GM21515 (cell line): Measurements from ENCODE around the gene NT5DC1.
"Not testable (repeated sequence)": the region's sequence is repeated elsewhere in the genome, so short reads cannot be mapped to it uniquely, and the experiment has no call there.

ENCODE experiments used
- ATAC-seq: cut with Tn5 transposase; IDR thresholded peaks from one replicate; pipeline ENCODE4 v1.9.1; 2021; ENCODE audit not compliant: unreplicated experiment

The NT5DC1 gene

DNA sequence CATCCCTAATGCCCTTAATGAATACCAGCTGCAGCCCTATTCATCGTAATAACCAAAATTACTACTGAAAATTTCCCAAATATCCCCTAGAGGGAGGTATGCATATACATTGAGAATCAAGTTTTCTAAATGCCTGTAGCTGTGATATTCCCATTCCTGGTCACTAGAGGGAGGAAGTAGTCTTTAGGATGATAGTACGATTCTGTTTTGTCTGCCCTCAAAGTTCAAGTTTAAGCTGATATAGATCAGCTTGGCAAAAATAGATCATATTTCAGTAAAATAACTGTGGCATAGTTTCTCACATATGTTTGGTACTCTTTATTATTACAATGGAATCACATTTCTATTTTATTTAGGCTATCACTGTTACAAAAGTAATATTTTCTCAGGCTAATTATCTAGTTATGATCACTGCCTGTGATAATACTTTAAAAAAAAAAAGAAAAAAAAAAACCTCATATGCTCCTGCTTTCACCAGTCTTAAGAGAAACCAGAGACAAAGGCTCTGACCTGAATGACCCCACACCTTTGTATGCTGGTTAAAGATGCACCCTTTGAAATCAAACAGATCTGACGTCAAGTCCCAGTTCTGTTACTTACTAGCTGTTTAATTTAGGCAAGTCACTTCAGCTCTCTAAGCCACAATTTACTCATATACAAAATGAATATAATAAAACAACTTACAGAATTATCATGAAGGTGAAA, 168.1 kb downstream of the NT5DC1 start:
- peak; percentile 89 for ATAC-seq

DNA sequence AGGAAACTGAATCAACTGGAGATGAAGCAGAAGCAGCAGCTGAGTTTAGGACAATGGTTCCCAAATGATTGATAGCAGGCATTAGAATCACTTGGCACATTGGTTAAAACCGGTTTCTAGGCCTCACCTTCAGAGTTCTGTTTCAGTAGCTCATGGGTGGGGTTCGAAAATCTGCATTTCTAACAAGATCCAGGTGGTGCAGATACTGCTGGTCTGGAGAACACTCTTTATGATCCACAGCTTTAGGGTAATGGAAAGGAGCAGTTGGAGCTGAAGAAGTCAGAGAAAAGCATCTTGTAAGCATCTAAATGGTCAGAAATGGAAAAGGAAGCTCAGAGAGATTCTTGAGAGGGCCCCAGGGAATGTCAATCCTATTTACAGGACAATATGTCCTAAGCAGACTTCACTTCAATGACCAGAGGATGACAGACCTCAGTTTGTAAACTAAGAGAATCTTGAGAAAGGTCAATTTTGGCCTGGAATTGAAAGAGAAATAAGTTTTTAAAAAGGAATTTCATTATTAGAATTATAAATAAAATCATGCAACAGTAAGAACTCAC, 170.6 kb downstream of the NT5DC1 start:
- no peak for ATAC-seq

DNA sequence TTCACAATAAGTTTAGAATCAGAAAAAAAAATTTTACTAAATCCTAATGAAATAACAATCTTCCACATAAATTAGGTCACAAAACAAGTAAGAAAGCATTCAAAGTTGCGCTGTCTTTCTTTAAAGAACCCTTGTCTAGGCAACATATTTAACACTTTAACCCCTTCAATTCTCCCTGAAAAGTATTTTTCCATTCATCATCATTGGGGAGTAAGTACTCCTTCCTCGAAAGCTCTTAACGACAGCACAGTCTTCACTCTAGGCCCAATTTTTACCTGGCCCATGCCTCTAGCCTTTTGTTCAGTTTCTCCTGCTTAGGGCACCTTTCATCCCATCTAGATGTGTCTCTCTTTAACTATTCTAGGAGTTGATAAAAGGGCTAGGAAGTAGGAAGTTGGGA, 176.5 kb downstream of the NT5DC1 start:
- ATAC-seq = no peak

DNA sequence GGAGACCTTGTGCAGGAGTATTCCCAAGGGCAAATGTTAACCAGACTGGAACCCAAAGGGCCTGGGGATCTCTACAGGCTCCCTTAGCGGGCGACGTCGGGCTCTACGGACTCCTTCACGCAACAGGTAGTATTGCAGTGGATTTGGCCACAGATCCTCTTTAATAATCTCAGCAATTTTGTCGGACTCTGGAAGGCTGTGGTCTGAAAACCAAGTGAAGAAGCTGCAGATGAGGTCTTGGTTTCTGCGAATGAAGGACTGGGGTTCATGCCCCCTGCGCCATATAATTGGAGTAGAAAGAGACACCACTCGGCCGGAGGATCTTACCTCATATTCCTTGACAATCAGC, 177.8 kb downstream of the NT5DC1 start:
- ATAC-seq = no peak

DNA sequence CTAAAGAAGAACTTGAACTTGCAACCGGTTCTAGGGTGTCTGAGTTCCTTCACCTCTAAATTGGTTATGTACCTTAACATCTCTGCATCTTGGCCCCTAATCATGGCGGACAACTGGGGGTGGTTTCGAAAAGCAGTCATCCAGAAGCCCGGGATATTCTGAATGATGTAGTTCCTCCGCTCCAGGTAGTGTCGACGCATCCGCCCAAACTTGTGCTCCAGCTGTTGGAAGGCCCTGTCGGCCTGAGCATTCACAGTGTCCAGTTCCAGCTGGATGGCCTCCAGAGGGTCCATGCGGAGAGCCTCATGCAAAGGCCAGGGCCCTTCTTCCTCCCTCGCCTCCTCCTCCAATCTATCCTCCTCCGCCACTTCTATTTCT, 178.2 kb downstream of the NT5DC1 start:
- no peak for ATAC-seq

DNA sequence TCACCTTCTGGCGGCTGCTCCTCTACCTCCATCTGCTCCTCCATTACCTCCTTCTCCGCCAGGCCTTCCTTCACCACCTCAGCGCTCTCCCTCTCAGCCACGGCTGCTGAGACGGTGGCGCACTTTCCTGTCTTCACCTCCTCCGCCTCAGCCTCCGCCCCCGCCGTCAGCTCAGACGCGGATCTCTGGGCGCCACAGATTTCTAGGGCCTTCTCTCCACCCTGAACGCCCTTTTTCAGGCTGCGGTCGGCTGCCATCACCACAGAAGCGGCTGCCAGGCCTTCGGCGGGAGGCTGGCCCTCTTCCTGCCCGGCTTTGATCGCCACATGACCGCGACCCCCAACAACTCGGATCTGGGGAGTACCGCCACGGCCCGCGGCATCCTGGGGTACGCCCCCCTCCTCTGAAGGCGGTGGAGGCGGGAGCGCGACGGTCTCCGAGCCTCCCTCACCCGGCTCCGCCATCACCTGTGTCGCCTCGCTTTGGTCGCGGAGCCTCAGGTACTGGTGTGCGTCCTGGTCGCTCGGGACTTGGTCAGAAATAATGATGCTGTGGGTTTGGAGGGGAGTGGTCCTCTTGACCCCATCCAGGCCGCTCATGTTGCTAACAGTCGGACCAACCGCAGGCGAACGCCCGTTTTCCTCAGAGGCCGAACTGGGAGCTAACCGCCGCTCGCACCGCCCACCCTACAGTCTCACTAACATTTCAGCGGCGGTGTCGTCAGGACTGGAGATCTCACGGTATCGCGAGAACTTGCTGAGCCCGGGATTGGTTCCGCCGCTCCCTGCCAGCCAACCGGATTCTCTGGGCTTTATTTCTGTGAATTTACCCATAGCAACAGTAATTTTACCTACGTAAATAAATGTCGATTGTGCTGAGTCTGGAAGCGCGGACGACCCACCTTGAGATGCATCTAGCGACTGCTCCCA, 178.8 kb downstream of the NT5DC1 start, which contains the start of gene TSPYL1:
Gene TSPYL1, minus strand, starts transcription at position 699 of the 929 bp plus-strand sequence. Its CDS starts 100 bp downstream, at position 599.
- ATAC-seq = peak; percentile 93

DNA sequence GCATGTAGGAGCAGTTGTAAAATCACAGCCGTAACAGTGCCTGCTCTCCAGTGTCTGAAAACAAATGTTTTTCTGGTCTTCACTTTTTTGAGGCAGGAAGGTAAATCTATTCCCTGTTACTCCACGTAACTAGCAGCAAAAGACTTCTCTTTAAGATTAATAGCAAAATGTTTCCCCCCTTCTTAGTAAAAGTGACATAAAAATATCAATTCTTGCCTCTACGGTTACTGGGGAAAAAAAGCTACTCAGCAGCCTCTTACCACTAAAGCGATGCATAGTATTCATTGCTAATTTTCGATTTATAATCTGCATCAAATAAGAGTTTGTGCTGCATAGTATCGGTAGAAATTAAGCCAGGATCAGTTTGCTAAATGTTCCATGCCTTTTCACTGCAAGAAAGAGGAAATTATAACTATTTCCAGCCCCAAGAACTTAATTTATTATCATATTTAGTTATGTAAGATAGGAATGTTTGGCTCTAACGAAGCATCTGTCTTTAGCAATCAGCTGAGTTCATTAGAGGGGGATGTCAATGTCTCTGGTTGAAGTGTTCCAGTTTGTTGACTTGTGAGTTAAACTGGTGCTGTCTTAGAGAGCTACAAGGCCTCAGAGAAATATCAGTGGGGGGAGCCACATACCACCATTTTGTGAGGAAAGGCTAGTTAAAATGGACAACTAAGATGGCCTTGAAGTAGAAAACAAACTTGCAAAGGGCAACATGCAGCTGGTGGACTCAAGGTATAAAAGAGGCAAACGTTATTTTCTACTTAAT, 179.7 kb downstream of the NT5DC1 start:
- ATAC-seq = no peak

DNA sequence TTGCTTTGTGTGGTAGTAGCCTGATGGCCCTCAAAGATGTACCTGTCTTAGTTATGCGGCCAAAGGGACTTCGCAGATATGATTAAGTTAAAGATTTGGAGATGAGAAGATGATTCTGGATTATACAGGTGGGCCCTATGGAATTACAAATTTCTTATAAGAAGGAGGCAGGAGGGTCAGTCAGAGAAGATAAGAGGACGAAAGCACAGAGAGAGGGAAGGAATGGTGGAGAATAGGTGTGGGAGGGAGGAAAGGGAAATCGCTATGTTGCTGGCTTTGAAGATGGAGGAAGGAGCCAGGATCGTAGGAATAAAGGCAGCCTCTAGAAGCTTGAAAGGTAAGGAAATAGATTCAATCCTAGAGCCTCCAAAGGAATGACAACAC, 180.3 kb downstream of the NT5DC1 start:
- ATAC-seq = no peak

DNA sequence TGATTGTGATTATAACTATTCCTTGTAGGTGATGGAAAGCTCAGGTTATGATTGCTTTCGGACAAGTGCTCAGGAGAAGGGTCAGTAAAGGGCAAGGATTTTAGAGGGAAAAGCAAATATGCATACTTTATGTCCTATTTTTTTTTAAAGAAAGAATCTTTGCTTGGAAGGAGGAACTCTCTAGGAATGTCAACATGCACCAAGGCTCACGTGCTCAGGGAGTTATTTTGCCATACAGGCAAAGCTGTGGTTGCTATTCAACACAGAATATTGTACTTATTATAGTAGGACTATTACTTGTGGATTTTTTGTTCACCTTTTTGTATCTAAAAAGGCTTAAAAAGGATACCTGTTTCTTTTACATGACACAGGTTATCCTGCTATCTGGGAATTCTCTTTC, 182.0 kb downstream of the NT5DC1 start:
- ATAC-seq = no peak

DNA sequence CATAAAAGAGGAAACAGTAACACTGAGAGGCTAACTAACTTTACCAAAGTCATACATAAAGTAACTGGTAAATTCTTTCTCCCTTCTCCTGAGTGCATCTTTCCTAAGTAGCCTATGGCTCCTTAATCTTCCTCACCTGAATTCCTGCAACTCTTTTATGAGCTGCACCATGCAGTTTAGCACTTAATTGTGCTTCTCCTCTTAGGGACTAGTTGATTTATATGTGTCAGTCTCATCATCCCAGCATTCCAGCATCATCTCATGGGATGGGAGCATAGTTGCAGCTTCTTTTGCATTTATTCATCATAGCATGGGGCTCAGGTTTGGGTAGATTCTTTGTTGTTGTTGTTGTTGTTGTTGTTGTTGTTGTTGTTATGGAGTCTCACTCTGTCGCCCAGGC, 182.5 kb downstream of the NT5DC1 start:
- no peak for ATAC-seq

DNA sequence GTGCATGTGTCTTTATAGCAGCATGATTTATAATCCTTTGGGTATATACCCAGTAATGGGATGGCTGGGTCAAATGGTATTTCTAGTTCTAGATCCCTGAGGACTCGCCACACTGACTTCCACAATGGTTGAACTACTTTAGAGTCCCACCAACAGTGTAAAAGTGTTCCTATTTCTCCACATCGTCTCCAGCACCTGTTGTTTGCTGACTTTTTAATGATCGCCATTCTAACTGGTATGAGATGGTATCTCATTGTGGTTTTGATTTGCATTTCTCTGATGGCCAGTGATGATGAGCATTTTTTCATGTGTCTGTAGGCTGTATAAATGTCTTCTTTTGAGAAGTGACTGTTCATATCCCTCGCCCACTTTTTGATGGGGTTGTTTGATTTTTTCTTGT, 184.3 kb downstream of the NT5DC1 start:
- ATAC-seq = not testable (repeated sequence)

DNA sequence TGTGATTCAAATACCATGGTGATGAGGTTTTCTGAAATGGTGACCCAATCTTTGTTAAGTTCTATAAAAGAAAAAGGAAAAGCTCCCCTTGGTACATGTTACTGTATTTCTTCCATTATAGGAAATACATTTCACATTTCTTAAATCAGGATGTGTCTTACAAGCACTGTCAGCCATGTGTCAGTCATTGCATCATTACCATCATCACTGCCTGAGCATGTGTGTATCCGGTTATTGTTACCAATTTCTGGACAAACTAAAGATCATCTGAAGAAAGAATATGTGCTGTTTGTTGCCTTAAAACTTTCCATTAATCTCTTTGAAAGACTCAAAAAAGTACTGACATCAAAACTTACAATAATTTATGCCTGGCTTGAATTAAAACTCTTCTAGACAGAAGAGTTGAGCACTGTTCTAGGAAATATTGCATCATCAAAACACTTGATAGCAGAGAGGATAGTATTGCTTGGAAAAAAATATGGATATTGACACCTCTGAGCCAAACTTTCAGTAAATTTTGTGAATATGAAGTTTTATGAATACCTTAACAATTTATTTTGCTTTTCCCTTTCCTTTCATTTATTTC, 186.2 kb downstream of the NT5DC1 start:
- ATAC-seq = no peak

DNA sequence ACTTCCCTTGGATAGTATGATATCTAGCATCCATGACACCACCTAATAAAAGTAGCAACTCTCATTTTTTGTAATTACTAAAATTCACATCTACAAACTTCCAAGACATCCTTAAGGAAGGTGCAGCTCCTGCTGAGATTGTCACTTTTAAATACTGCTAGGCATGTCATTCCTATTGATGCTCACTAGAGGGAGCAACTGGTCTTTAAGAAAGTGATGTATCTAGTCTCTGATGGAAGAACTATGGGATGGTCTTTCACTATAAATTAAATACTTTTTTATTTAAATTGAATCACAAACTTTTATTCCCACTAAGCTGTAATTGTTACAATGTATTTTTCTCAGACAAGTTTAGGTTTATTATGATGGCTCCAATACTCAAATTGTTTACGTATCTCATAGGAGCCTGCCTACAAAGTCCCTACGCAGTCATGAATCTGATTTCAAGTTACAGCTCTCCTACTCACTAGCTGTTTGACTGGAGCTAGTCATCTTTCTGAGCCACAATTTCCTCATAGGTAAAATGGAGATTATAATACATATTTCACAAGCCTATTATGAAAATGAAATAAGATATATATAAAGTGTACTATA, 187.1 kb downstream of the NT5DC1 start:
- peak; percentile 69 for ATAC-seq

DNA sequence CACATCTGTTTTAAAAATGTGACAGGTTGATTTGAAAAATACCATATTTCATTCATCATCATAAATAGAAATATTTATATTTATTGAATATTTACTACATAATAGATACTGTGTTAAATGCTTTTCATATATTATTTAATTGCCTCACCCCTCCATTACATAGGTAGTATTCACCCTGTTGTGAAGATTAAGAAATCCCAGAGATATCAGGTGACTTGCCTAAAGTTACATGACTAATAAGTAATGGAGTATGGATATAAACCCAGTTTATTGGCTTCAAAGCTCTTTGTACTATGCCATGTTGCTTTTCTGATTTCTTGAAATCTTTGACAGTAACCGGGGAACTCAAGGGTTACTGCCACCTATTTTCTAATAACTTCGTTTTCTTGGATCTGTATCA, 189.2 kb downstream of the NT5DC1 start:
- ATAC-seq = no peak

DNA sequence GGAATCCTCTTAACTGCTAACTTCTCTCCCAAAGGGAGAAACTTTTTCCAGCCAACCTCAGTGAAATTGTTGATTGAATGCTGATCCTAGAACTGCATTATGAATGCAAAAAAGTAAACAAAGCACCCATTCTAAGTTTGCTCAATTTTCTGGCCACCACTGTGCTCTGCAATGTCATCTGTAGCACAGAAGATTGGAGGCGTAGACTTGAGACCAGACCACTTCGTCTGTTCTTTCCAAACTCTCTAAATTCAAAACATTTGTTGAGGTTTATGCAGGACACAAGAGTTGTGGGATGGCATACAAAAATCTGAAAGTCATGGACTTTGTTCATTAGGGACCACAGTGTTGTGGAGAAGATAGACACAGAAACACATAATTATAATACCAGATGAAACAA, 190.1 kb downstream of the NT5DC1 start:
- no peak for ATAC-seq

DNA sequence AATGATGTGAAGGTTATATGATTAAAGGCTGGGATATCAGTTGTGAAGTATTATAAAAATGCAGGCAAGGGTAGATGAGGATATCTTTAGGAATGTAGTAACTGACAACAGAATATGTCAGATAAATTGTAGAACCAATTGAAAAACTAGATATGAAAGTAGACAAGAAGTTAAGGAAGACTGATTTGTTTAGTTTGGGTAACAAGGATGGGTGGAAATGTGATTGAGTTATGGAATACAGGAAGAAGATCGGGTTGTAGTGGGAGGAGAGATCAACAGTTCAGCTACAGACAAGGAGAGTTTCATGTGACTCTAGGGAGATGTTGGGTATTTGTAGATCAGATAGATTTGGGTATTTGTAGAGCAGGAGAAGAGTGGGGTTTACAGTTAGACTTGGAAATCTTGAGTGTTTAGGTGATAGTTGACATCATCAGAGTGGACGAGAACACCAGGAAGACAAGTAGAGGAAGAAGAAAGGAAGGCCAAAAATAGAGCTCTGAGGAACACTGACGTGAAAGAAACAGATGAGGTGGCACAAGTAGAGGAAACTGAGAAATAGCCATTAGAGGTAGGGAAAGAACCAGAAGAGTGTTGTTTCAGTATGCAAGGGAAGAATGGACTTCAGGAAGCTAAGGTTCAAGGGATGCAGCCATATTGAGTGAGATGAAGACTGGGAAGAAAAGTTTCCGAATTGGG, 191.2 kb downstream of the NT5DC1 start:
- ATAC-seq = no peak

DNA sequence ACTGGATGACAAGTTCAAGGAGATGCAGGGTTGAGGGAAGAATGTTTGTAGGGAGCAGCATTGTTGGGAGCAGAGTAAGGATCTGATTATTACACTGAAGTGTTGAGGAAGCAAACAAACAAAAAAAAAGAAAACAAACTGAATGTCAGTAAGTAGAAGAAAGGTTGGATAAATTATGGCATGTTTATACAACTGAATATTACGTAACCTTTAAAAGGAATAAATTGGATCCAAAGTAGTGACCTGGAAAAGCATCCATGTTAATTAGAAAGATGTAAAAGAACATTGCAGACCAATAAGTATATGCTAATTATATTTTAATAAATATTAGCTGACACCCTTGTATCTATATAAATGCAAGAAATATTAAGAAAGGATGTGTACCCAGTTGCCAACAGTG, 191.9 kb downstream of the NT5DC1 start:
- ATAC-seq = no peak

DNA sequence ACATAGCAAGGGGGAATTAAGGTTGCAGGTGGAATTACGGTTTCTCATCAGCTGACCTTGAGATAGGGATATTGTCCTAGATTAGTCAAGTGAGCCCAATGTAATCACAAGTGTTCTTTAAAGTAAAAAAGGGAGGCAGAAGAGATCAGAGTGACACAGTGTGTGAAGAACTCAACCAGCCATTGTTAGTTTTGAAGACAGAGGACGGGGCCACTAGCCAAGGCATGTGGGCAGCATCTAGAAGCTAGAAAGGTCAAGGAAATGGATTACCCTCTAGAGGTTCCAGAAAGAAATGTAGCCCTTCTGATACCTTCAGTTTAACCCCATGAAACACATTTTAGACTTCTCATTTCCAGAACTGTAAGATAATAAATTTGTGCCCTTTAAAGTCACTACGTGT, 197.6 kb downstream of the NT5DC1 start:
- no peak for ATAC-seq

DNA sequence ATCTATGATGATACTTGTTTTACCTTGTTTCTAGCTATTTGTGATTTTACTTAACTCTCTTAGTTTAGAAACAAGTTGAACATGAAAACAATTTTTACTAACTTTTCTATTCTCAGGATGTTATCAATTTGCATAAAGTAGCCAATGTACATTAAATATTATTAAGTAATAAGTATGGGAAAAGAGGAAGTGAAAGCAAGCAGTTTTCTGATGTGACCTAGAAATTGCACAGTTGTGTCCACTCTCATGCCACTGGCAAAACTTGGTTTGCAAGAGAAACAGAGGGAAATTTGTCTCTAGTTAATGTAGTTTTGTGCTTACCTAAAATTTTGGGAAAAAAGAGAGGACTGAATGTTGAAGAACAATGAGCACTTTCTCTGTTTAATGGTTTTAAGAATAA, 198.3 kb downstream of the NT5DC1 start:
- no peak for ATAC-seq
